Panc1 (cell line): ENCODE measurements around the gene GIT1. TPM values are rescaled to one million over a fixed set of nuclear protein-coding genes. Genes with fewer than 3 reads are reported as not detected.

ENCODE experiments used
- ATAC-seq: fragments of 200-7000 bp; cut with Tn5 transposase; 2 replicates; pipeline ENCODE4 v1.9.1; 2020; ENCODE audit warnings: mild to moderate bottlenecking, moderate library complexity
- BruUV-seq: library from RNA; stranded (reverse); fragments of 400-500 nt; replicated peaks from 2 replicates; lab custom pipeline; 2021; lab: Mats Ljungman, UMichigan
- CTCF ChIA-PET: fragments of 300-600 bp; sonication (Branson Sonifier 250); formaldehyde crosslinking; loops from one replicate; lab custom pipeline; 2022; ENCODE audit warnings: antibody characterized with exemption; lab: Charles Lee
- POLR2A ChIA-PET: fragments of 300-600 bp; sonication (Branson Sonifier 250); formaldehyde crosslinking; loops from one replicate; lab custom pipeline; 2022; ENCODE audit warnings: antibody characterized with exemption; lab: Charles Lee
- DNase-seq: peaks from one replicate; pipeline ENCODE4 v3.0.0-alpha.2; 2010; ENCODE audit warnings: low read depth, low spot score
- H3K27ac ChIP-seq: 2 replicates; pipeline ENCODE4 v1.5.1; 2011; ENCODE audit warnings: mild to moderate bottlenecking, low read length, inconsistent platforms
- H3K27me3 ChIP-seq: fragments of 200-500 bp; sonication (Bioruptor generic); 2 replicates; pipeline ENCODE4 v1.6.0; 2014; ENCODE audit warnings: low read length, inconsistent platforms; ENCODE audit not compliant: control insufficient read depth, insufficient read depth
- H3K36me3 ChIP-seq: fragments of 200-500 bp; sonication (Bioruptor generic); 2 replicates; pipeline ENCODE4 v1.5.1; 2014; ENCODE audit warnings: inconsistent platforms, mild to moderate bottlenecking, low read length, moderate library complexity; ENCODE audit not compliant: control insufficient read depth, insufficient read depth
- H3K4me1 ChIP-seq: 2 replicates; pipeline ENCODE4 v1.5.1; 2011; ENCODE audit warnings: inconsistent platforms, mild to moderate bottlenecking, low read length, moderate library complexity; ENCODE audit not compliant: control insufficient read depth, insufficient read depth
- H3K4me3 ChIP-seq, 2 experiments: 2 replicates each; pipeline ENCODE4 v1.5.1; 2011 to 2012; ENCODE audit warnings: low read depth in 2 of 2, low read length in 2 of 2, mild to moderate bottlenecking in 2 of 2, inconsistent platforms in 1 of 2, moderate library complexity in 1 of 2
- H3K9me3 ChIP-seq: fragments of 200-500 bp; sonication (Bioruptor generic); 2 replicates; pipeline ENCODE4 v1.5.1; 2014; ENCODE audit warnings: low read depth, mild to moderate bottlenecking, inconsistent platforms, low read length, moderate library complexity; ENCODE audit not compliant: control insufficient read depth, insufficient read depth
- POLR2AphosphoS5 ChIP-seq: IDR thresholded peaks from 2 replicates; pipeline ENCODE4 v1.6.1; 2012; ENCODE audit warnings: mild to moderate bottlenecking, low read depth, low read length, moderate library complexity
- SIN3A ChIP-seq: IDR thresholded peaks from 2 replicates; pipeline ENCODE4 v1.6.1; 2012; ENCODE audit warnings: low read depth, mild to moderate bottlenecking, low read length, moderate library complexity, borderline replicate concordance; ENCODE audit not compliant: insufficient read depth
- TCF7L2 ChIP-seq: IDR thresholded peaks from 2 replicates; pipeline ENCODE4 v1.6.1; 2011; ENCODE audit warnings: mild to moderate bottlenecking, low read depth, low read length, inconsistent platforms
- in situ Hi-C: cut with HindIII; loops from 2 replicates; pipeline ENCODE4 v1.10.0; 2016; ENCODE audit warnings: low sequenced_read_pairs, low pct_unique_long_range_greater_than_20kb
- intact Hi-C: fragments of 100-400 bp; cut with micrococcal nuclease; formaldehyde crosslinking; loops from one replicate; pipeline ENCODE4 v1.10.0; 2022; ENCODE audit not compliant: unreplicated experiment
- total RNA-seq: library from RNA; stranded (reverse); gene quantifications from one replicate; pipeline ENCODE4 v1.2.1, GENCODE V29; 2021; ENCODE audit not compliant: unreplicated experiment
- TF ChIP-seq, protein P1 (sequence below), 2 experiments: IDR thresholded peaks; 2 replicates each; pipeline ENCODE4 v1.6.1; 2011 to 2012; ENCODE audit warnings: low read depth in 2 of 2, control low read depth in 1 of 2, low read length in 1 of 2, mild to moderate bottlenecking in 1 of 2, moderate library complexity in 1 of 2; ENCODE audit not compliant: insufficient read depth in 1 of 2
- TF ChIP-seq, protein P2 (sequence below): fragments of 450-650 bp; IDR thresholded peaks from 2 replicates; pipeline ENCODE4 v1.5.1; 2017; ENCODE audit warnings: mild to moderate bottlenecking

Gene GIT1
- total RNA-seq, 1 experiment from 2014 or later: 94.6 TPM

DNA sequence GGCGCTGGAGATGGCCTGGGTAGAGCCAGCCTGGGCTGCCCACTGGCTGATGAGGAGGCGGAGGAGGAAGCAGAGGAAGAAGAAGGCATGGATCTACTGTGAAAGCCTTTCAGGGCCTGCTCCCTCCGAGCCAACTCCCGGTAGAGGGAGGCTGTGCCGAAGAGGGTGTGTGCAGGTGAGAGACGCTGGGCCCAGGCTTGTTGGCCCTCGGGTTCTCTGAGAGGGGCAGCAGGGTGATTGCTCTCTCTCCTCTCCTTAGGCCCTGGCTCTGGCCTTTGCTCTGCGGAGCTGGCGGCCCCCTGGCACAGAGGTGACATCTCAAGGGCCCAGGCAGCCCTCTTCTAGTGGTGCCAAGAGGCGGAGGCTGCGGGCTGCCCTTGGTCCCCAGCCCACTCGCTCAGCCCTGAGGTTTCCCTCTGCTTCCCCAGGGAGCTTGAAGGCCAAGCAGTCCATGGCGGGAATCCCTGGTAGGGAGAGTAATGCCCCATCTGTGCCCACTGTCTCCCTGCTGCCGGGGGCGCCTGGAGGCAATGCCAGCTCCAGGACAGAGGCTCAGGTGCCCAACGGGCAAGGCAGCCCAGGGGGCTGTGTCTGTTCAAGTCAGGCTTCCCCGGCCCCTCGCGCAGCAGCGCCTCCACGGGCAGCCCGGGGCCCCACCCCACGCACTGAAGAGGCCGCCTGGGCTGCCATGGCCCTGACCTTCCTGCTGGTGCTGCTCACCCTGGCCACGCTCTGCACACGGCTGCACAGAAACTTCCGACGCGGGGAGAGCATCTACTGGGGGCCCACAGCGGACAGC, 17.4 kb downstream of the GIT1 start:
- no TSS peak for BruUV-seq
- in situ Hi-C loops (no loop called here), intact Hi-C loops (no loop called here)
- Histone ChIP-seq H3K36me3 (no peaks in the 10 kb centered on the region), H3K27ac (no peak overlapping the region), H3K4me1 (peaks cover 7% of the 10 kb centered on the region), H3K27me3 (no peaks in the 10 kb centered on the region), H3K9me3 (no peaks in the 10 kb centered on the region), H3K4me3 (no peak overlapping the region)
- TF ChIP-seq SIN3A (no peak), POLR2AphosphoS5 (no peak), TCF7L2 (no peak)
- TF ChIP-seq, protein P1, sequence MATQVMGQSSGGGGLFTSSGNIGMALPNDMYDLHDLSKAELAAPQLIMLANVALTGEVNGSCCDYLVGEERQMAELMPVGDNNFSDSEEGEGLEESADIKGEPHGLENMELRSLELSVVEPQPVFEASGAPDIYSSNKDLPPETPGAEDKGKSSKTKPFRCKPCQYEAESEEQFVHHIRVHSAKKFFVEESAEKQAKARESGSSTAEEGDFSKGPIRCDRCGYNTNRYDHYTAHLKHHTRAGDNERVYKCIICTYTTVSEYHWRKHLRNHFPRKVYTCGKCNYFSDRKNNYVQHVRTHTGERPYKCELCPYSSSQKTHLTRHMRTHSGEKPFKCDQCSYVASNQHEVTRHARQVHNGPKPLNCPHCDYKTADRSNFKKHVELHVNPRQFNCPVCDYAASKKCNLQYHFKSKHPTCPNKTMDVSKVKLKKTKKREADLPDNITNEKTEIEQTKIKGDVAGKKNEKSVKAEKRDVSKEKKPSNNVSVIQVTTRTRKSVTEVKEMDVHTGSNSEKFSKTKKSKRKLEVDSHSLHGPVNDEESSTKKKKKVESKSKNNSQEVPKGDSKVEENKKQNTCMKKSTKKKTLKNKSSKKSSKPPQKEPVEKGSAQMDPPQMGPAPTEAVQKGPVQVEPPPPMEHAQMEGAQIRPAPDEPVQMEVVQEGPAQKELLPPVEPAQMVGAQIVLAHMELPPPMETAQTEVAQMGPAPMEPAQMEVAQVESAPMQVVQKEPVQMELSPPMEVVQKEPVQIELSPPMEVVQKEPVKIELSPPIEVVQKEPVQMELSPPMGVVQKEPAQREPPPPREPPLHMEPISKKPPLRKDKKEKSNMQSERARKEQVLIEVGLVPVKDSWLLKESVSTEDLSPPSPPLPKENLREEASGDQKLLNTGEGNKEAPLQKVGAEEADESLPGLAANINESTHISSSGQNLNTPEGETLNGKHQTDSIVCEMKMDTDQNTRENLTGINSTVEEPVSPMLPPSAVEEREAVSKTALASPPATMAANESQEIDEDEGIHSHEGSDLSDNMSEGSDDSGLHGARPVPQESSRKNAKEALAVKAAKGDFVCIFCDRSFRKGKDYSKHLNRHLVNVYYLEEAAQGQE (IDR thresholded peaks at IDR 0.05; ENCODE audit: insufficient read depth in 1 of 2, low read depth in 2 of 2, low read length in 1 of 2): no peak
- TF ChIP-seq, protein P2, sequence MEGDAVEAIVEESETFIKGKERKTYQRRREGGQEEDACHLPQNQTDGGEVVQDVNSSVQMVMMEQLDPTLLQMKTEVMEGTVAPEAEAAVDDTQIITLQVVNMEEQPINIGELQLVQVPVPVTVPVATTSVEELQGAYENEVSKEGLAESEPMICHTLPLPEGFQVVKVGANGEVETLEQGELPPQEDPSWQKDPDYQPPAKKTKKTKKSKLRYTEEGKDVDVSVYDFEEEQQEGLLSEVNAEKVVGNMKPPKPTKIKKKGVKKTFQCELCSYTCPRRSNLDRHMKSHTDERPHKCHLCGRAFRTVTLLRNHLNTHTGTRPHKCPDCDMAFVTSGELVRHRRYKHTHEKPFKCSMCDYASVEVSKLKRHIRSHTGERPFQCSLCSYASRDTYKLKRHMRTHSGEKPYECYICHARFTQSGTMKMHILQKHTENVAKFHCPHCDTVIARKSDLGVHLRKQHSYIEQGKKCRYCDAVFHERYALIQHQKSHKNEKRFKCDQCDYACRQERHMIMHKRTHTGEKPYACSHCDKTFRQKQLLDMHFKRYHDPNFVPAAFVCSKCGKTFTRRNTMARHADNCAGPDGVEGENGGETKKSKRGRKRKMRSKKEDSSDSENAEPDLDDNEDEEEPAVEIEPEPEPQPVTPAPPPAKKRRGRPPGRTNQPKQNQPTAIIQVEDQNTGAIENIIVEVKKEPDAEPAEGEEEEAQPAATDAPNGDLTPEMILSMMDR: no peak
- DNase-seq (no peak), ATAC-seq (no peak)
- POLR2A ChIA-PET: interaction anchor here (0.5 kb wide), 1 partner anchor 98 kb away, joined by 3 read pairs; no protein-coding TSS in a partner anchor
- CTCF ChIA-PET: interaction anchor here (1.8 kb wide), 1 partner anchor 46 kb away, joined by 9 read pairs; no protein-coding TSS in a partner anchor

DNA sequence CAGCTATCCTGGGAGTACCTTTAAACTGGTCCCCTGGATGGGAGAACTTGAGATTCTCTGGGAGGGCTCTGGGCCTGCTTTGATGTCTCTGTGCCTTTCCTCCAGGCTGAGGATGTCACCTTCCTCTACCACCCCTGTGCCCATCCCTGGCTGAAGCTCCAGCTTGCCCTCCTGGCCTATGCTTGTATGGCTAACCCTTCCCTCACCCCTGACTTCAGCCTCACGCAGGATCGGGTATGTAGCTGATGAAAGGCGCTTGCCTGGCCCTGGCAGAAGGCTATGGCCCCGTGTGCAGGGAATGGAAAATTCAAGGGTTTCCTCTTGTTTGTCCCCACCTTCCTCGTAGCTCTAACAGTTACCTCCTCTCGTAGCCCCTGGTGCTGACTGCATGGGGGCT, 18.0 kb downstream of the GIT1 start:
- BruUV-seq: no TSS peak
- Histone ChIP-seq H3K4me3 (no peak overlapping the region), H3K36me3 (no peaks in the 10 kb centered on the region), H3K9me3 (no peaks in the 10 kb centered on the region), H3K27me3 (no peaks in the 10 kb centered on the region), H3K4me1 (peaks cover 7% of the 10 kb centered on the region), H3K27ac (no peak overlapping the region)
- no peak for ATAC-seq
- ChIA-PET CTCF (no interaction called here), POLR2A (interaction anchor here (0.5 kb wide), 1 partner anchor 98 kb away, joined by 3 read pairs; no protein-coding TSS in a partner anchor)
- in situ Hi-C loops (no loop called here), intact Hi-C loops (no loop called here)
- no peak for DNase-seq
- TF ChIP-seq, protein P2: no peak
- TF ChIP-seq SIN3A: no peak
- TF ChIP-seq TCF7L2: no peak
- TF ChIP-seq, protein P1 (IDR thresholded peaks at IDR 0.05; ENCODE audit: insufficient read depth in 1 of 2, low read depth in 2 of 2, low read length in 1 of 2): no peak
- no peak for TF ChIP-seq POLR2AphosphoS5
